Left hindlimb (tissue), 1 donor: ENCODE data around the gene NDOR1.
"Not testable (repeated sequence)": the region's sequence is repeated elsewhere in the genome, so short reads cannot be mapped to it uniquely, and the experiment has no call there.

Source experiments
- DNase-seq: peaks from one replicate; pipeline ENCODE4 v3.0.0-alpha.2; 2018

NDOR1 gene

GRCh38 chr9:137245450-137246421 is 40.2 kb downstream of the NDOR1 start:
- DNase-seq = no peak

DNA sequence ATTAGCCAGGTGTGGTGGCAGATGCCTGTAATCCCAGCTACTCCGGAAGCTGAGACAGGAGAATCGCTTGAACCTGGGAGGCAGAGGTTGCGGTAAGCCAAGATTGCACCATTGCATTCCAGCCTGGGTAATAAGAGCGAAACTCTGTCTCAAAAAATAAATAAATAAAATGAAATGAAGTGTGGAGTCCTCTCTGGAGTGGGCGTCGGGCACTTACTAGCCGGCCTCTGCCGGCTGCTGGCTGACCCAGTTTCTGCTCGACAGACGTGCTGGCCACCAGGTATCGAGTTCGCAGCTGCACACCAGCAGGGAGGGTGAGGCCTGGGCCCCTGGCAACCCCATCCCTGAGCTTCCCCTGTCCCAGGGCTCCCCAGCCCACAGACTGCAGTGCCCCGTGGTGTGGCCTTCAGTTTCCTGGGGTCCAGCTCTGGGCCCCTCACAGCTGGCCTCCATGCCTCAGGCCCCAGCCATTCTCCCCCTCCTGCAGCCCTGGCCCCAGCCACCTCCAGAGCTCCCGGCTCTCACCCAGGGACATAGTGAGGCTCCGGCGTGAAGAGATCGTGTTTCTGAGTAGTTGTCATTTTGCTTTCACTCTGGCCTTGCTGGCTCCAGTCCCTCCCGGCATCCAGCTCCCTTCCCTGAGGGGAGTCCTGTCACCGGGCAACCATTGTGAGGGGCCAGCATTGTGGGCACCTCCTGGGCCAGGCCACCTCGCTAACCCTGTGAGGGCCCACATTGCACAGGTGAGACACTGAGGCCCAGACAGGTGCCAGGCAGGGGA is 41.8 kb downstream of the NDOR1 start:
- DNase-seq = no peak

DNA sequence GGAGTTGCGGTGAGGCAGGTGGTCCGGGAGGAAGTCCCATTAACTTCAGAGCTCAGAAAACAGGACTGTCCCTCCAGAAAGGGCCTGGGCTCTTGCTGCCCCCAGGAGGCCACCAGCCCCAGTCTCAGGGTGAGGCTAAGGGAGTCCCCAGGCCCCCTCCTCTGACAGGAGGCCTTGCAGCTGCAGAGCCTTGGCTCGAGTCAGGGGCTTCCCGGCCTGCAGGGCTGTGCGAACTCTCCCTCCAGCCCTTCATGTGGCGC is 42.3 kb downstream of the NDOR1 start:
- DNase-seq = no peak

GRCh38 chr9:137250329-137251193 is 45.1 kb downstream of the NDOR1 start:
- DNase-seq = no peak

DNA sequence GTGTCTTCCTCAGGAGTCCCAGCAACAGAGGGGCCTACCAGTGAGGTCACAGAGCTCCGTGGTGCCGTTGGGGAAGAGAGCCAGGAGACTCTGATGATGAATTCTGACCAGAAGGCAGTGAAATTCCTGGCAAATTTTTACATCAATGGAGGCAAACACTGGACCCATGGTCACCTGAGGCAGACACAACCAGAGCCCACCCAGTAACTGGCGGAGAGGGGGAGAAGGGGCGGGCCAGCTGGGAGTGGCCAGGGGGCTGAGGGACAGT is 45.6 kb downstream of the NDOR1 start, which contains the start of gene STPG3:
Gene STPG3 (plus strand): TSS at position 93 of the 268 bp plus-strand sequence. CDS start 1 bp downstream, at position 94.
- DNase-seq = no peak

DNA sequence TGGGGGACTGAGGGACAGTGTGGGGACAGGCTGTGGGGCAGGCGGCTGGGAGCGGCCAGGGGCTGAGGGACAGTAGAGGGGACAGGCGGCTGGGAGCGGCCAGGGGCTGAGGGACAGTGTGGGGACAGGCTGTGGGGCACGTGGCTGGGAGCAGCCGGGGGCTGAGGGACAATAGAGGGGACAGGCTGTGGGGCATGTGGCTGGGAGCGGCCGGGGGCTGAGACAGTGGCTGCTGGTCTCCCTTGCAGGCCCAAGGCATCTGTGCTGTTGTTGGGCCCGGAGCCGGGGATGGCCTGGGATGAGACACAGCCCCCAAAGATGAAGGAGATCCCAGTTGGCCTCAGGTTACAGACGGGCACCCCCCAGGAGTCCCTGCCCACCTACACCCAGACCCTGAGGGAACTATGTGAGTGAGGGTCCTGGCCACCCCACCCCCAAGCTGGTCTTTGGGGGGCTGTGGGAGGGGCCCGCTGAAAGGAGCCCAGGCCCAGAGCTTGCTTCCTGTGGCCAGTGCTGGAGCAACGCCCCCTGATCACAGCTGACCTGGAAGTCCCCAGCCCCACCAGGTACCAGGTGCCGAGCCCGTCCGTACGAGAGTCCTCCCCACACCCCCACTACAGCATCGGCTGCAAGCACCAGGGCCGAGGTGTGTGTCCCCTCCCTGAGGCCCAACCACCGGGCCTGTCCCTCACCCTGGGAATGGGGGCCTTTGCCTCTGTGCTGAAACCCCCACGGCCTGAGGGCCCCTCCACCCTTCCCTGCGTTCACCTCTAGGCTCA is 46.2 kb downstream of the NDOR1 start:
- no peak for DNase-seq

DNA sequence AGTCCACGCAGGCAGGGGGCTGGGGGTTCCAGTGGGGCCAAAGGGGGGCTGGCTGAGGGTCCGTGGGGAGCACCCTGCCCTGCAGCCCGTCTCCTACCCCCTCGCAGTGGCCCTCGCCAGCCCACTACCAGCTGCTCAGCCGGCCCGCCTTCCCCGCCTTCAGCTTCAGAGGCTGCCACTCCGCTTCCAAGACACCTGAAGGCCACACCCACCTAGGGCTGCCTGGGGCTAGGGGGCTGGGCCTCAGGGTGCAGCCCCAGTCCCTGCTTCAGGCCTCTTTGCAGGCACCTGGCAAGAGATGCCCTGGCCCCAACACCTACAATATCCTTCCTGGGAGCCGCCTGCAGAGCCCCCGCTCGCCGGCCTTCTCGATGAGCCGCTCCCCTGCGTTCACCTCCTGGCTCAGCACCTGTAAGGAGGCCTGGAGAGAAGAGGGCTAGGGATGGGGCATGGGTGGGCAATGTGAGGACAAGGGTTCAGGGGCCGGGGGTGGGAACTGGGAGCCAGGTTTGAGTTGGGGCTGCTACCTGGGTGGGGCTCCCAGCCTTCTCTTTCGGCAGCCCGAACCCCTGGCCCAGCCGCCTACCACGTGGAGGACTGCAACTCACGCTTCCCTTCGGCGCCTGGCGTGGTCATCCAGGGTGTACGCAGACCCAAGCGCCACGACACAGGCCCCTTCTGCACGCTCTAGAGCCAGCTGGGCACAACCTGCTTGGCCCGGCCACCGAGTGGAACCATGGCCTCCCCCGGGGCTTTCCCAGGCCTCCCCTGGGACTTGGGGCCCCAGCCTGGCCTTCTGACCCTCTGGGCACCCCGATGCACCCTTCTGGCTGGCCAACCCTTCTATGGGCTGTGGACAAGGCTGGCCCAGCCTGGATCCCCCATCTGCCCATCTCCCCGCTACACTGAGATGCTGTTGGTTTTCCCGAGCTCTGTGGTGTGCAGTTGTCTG is 47.3 kb downstream of the NDOR1 start:
- no peak for DNase-seq

GRCh38 chr9:137253717-137254623 is 48.5 kb downstream of the NDOR1 start:
- no peak for DNase-seq

DNA sequence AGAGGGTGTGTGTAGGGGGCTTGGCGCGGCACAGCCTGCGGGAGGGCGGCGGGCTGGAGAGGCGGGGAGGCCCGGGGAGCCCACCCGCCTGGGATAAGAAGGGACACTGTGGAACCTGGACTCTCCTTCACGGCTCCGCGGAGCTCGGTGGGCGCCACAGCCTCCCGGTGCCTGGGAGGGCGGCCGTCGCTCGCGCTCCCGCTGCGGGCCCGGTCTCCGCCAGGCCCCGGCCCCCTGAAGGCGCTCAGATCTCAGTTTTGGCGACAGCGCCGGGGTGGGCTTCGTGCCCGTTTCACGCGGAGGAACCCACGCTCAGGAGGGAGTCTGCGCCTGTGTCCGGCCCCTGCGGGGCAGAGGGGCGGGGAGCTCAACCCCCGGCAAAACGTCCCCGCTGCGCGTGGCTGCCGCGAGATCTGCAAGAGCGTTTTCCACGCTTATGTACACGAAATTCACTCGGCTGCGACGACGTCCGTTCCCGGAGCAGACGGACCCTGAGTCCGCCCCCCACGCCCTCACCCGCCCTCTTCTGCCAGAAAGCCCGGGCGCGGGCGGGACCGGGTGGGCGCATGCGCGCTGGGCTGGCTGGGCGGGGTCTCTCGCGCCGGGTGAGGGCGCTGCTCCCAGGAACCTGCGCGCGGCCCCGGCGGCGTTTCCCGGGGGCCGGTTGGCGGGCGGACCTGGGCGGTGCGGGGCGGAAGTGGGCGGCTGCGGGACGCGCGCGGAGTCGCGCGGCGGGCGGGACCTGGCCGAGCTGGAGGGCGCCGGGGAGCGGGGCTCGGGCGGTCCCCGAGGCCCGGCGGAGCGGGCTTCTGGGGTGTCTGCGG is 49.3 kb downstream of the NDOR1 start, which contains the start of gene NELFB:
Gene NELFB (plus strand): TSS at position 704 of the 824 bp plus-strand sequence.
- peak; percentile 94 for DNase-seq

DNA sequence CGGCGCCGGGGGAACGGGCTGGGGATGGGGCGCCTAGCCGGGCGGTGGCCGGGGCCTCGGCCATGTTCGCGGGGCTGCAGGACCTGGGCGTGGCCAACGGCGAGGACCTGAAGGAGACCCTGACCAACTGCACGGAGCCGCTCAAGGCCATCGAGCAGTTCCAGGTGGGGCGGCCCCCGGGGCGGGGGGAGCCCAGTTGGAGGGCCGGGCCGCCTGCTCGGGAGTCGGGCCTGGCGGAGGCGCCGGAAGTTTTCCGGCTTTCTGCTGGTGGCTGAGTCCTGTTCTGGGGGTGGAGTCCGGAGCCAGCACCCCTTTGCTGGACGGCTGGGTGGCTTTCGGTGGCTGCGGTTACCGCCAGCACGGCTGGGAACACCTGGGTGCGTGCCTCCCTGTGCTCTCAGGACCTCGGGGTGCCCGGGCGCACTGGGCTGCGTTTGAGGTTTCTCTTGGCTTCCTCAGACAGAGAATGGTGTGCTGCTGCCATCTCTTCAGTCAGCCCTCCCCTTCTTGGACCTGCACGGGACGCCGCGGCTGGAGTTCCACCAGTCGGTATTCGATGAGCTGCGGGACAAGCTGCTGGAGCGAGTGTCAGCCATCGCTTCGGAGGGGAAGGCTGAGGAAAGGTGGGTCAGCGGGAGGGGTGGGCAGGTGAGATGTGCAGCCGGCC is 50.1 kb downstream of the NDOR1 start:
- DNase-seq = no peak

- no peak for DNase-seq
Measured at GRCh38 chr9:137256362-137256761, 50.9 kb downstream of the NDOR1 start.

GRCh38 chr9:137256856-137257255 is 51.4 kb downstream of the NDOR1 start:
- DNase-seq = no peak

- DNase-seq = not testable (repeated sequence)
Measured at GRCh38 chr9:137262173-137262908, 56.8 kb downstream of the NDOR1 start.

- DNase-seq = no peak
Measured at GRCh38 chr9:137262909-137263285, 57.4 kb downstream of the NDOR1 start.

GRCh38 chr9:137263506-137263905 is 58.0 kb downstream of the NDOR1 start:
- no peak for DNase-seq

DNA sequence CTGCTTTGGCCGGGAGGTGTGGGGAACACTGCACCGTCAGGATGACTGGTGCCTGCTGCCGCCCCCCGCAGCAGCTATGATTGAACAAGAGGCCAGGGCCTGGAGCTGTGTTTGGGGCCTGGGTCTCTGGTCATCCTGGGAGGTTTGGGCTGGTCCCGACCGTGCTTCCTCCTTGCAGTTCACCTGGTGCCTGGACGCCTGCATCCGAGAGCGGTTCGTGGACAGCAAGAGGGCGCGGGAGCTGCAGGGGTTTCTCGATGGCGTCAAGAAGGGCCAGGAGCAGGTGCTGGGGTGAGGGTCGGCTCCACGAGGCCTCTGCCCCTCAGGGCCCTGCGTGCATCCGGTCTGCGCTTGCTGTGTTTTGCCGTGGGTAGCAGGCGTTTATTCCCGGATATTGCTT is 58.6 kb downstream of the NDOR1 start:
- no peak for DNase-seq

GRCh38 chr9:137265496-137266161 is 60.1 kb downstream of the NDOR1 start:
- no peak for DNase-seq
